HG03139 (cell line): ENCODE measurements around the gene CYP27B1.

Experiments
- ATAC-seq: cut with Tn5 transposase; IDR thresholded peaks from one replicate; pipeline ENCODE4 v1.9.1; 2021; ENCODE audit not compliant: unreplicated experiment

CYP27B1 gene, protein sequence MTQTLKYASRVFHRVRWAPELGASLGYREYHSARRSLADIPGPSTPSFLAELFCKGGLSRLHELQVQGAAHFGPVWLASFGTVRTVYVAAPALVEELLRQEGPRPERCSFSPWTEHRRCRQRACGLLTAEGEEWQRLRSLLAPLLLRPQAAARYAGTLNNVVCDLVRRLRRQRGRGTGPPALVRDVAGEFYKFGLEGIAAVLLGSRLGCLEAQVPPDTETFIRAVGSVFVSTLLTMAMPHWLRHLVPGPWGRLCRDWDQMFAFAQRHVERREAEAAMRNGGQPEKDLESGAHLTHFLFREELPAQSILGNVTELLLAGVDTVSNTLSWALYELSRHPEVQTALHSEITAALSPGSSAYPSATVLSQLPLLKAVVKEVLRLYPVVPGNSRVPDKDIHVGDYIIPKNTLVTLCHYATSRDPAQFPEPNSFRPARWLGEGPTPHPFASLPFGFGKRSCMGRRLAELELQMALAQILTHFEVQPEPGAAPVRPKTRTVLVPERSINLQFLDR

DNA sequence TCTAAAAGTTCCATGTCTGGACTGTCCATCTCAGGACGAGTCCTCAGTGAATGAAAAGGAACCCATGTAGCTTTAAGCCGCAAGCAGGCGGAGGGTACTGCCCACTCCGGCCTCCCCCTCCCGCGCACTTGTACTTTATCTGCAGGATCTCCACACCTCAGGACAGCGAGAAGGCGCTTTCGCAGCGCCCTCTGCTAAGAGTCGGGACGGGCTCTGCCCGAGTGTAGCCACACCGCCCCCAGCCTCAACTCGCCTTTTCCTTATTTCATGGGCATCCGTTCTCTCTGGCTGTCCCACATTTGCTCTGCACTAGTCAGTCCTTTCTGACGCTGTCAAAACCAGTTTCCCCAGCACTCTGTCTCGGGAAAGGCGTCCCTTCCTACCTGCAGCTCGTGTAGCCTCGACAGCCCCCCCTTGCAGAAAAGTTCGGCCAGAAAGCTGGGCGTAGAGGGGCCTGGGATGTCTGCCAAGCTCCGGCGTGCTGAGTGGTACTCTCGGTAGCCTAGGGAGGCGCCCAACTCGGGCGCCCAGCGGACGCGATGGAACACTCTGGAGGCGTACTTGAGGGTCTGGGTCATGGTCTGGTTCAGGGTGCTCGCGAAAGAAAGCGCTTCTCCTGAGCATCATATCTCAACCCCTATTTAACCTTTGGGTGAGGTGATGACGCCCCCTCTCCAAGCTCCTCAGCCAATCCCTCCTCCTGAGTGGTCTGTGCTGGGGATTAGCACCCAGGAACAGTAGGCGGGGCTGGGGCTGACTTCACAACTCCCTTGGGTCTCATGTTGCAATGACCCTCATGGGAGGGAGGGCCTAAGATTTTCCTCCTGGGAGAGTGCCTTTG is at the start of gene CYP27B1:
Gene CYP27B1 (minus strand): TSS at position 615 of the 841 bp plus-strand sequence. CDS start 37 bp downstream, at position 578.
- no peak for ATAC-seq

DNA sequence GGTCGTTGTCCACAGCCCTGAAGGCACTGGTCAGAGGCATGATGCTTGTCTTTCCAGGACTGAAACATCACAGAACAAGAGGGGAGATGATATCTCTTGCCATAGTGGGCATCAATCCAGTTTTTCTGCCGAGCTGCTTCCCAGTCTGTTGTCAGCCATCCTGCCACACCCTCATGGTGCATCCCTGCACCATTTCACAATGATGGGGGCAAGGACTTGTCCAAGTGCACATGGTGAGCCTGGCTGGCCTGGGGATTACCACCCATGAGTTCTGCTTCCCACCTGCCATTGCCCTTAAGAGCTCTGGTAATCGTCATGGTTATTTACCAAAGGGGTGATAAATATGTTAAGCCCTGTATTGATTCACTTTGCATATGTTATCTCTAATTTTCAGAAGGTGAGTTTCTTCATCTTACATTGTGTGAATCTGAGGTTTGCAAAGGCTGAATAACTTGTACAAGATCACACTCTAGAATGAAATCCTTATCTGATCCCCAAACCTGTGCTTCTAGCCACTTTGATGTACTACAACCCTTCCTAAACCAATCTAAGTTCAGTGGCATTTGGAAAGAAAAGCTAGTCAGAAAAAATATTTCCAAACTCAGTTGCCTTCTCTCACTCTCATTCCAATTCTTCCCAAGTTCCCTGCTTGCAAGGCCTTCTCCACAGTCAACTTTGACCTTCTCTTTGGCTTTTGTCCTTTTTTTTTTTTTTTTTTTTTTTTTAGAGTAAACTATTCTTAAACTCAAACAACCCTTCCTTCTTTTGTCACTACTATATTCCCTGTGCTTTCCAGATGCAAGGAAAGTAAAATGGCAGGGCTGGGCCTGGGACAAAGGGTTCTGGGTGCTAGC is 49.4 kb upstream of the CYP27B1 start:
- no peak for ATAC-seq

DNA sequence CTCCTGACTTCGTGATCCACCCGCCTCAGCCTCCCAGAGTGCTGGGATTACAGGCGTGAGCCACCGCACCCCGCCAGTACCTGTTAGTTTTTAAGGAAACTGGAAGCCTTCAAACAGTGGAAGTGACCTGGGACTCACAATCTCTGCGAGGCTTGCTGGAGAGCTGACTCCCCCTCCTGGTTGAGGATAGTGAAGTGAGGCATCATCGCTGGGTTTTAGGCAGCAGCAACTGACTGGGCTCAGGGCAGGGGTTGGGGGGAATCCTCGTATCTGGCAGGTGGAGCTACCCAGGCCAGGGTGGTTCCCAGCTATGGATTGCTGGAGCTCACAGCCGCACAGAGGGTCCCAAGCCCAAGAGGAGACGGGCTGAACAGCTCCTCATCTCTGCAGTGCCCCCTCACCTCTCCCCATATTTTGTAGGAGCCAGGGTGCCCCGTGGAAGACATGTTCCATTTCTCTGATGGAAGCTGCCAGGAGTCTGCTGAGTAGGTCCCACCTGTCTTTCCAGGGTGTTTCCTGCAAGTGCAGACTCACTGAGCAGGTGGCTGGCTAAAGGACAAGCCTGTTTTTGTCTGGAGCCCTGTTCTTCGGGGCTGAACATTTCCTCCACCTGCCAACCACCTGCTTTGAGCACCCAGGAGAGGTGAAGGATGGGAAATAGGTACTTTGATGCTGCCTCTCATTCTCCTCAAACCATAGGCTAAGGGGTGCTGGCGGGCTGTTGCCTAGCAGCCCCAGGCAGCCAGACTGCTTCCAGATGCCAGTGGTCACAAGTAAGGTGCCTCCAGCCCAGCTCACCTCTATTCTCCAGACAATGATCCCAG is 48.5 kb upstream of the CYP27B1 start:
- ATAC-seq = no peak

DNA sequence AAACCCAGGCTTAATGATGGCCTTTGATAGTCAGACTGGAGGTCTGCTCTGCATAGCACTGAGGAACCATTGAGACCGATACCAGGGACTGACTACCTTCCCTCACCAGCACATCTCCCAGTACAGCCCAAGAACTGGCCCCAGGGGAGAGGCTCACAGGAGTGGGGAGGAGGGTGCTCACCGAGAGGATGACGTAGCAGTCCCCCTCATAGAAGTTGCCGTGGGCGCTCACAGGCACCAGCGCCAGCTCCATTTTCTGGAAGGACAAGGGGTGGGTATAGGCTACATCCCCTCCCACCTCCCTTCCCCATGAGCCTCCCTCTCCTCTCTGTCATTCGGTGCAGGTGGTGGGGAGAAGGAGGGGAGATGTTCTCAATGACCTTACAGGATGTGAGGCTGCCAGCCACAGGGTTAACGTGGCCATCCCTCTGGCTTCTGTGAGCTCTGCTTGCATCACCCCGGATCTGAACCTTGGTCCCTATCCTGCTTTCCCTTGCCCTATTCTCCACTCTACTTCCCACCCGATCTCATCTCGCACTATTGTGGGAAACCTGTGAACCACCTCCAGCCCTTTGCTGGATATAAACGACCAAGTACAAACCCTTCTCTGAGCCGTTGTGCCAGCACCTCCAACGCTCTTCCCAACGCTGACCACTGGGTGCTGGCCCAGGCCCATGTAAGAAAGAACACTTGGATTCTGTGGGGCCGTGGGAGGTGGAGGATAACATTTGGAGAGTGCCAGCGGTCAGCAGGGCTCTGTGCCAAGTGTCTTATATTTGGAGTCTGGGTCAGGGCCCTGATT is 47.3 kb upstream of the CYP27B1 start:
- ATAC-seq = no peak

DNA sequence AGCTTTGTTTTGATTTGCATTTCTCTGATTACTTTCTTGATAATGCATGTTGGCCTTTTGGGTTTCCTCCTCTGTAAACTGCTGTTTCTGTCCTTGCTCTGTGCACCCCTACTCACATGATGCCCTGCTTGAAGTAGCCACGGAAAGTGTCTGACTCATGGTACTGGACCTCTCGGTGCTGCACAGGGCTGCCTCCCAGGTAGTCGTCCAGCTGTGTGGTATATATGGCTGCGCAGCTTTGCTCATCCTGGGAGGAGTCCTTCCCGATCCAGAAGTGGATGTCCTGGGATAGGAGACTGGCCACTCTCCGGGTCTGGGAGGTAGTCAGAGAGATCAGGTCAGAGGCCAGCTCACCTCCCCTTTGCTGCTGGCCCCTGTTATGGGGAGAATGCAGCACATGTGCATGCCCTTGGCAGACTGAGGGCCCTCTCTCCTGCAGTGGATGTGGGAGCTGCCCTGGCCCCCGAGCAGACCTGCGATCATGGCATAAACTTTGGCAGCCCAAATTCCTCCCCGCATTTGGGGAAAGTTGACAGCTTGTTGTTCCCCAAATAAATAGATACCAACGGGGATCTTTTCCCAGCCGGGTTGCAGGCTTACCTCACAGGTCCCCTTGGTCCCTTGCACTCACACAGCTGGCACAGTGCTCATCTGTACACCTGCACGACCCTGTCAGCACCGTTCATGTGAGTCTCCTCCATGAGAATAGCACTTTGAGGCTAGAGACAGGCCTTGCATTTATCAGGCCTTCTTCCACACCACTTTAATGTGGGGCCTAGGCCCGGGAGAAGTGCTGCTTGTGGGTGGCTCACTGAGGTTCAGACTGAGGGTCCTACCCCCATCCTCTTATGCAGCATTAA is 46.5 kb upstream of the CYP27B1 start:
- ATAC-seq = no peak

DNA sequence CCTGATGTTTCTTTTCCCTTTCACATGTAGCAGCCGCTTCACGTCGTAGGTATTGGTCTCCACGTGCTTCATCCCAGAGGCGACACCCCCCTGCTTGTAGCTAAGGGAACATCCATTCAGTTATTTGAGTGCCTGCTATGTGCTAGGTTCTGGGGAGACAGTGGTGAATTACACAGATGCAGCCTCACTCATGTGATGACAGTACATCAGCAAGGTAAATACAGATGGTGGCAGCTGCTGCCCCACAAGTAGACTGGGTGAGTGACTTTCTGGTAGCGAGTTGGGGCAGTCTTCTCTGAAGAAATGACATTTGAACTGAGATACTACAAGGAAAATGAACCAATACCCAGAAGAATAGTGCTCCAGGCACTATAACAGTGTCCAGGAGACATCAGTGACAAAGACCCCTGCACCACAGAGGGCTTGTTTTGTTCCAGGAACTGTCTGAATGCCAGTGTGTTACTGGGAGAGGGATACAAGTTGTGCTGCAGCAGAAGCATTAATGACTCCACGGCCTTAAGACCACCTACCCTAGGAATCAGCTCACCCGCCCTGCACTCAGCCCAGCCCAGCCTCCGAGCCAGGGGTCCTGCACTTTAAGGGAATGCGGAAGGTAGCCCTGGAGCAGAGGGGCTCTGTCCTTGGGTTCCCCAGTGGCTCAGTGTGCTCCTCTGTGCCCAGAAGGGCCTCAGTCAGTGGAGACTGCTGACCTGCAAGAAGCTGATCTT is 44.3 kb upstream of the CYP27B1 start:
- no peak for ATAC-seq

DNA sequence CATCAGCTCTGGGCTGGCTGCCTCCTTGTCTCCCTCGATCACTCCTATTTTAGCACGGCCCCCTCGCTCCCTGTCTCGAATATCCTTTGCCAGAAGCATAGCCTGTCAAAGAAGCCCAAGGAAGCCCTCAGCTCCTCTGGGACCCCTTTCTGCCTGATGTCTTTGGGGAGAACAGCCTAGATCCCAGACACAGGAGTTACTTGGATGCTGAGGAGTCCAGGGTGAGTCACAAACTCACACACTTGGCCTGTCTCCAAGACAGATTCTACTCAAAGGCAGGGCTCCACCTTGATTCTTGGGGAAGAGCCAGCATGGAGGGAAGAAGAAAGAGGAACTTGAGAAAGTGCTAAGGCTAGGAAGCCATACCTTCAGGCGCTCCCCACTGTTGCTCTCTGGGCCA is 43.6 kb upstream of the CYP27B1 start:
- ATAC-seq = no peak

DNA sequence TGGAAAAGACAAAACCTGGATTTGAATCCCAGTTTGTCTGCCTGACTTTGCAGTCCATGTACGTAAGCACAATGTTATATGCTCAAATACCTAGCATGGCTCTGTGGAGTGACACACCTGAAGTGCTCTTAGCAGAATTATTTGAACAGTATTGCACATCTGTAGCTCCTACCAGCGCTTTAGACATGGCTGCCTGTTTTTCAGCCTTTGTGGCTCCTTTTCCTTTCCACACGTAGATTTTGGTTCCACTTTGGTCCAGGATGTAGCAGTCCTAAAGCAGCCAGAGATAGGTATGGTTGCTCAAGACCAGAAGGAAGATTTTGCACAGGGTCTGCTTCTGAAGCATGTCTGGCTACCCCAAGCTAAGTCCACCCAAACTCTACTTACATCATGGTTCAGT is 42.5 kb upstream of the CYP27B1 start:
- no peak for ATAC-seq

DNA sequence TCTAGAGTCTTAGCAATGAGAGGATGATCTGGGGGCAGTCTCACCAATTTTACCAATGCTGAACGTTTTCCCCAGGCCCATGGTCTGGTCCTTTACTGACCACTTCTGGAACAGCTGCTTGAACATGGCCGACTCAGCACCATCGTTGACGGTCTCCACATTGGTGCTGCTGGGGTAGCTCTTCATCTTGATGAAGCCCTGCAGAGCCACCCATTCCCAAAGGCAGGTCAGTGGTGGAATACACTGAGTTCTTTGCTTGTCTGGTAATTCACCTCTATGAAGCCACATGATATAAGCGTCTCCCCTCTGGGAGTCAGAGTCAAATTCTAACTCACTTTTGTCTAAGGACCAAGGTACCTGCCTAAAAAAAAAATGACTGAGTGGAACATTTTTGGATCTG is 41.5 kb upstream of the CYP27B1 start:
- ATAC-seq = no peak

DNA sequence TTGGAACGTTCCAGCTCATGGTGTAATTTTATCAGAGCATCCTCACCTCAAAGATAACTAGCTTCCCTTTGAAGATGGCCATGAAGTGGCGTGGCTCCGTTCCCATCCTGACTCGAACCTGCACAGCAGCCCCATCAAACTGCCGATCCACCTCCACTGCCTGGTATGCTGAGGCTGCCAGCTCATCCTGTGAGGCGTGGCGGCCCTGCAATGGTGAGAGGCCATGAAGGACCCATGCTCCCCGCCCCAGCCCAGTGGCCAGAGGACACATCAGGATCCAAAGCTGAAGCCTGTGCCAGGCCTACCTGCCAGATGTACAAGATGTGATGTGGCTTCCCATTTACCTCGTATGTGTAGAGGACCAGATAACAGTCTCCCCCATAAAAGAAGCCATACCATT is 40.4 kb upstream of the CYP27B1 start:
- ATAC-seq = no peak

DNA sequence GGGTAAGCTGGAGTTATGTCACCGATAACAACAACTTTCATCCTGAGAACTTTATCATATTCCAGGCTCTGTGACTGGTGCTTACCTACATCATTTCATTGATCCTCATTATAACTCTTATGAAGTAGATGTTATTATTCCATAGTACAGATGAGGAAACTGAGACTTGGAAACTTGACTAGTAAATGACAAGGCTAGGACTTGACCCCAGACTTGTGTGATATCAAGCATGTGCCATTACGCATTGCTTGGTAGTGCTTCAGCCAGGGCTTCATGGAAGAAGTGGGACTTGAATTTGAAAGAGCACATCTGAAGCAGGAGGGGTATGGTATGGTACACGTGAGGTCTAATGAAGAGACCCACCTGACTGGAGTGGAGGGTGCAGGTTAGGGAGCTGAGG is 39.8 kb upstream of the CYP27B1 start:
- no peak for ATAC-seq

DNA sequence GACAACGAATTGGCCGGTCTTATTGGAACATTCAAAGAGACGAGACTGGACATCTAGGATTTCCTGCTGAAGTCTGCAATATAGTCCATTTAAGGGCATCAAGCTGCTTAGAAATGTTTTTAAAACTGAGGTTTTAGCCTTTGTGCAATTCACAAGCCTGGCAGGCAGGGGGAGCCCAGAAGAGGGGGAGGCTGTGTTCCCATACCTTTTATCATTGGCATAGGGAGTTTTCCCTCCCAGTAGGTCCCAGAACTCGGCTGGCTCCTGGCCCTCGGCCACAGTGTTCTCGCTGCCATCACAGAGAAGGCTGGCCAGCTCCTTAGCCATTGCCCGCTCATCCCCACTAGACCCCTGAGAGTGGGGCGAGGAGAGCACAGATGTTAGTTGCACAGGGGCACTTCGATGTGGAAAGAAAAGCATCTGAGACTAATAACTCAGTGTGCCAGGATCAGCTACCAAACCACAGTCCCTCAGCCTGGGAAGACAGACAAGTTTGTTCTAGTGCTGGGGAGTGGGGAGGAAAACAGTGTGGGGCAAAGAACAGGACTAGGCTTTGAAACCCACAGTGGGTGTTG is 36.5 kb upstream of the CYP27B1 start:
- no peak for ATAC-seq

DNA sequence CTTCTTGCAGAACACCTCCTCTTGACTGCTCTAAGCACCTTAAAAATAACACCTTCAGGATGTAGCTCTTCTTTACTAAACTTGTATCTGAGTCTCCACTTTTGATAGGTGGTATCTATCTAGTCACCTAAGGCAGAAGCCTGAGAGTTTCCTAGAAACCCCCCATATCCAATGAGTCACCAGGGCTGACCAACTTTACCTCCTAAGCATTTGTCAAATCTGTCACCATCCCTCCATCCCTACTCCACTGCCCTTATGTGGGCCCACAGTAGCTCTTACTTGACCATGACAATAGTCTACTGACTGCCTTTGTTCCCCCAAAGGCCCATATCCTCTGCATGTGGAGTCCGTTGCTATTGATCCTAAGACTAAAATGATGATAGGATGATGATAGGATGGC is 35.7 kb upstream of the CYP27B1 start:
- ATAC-seq = no peak

DNA sequence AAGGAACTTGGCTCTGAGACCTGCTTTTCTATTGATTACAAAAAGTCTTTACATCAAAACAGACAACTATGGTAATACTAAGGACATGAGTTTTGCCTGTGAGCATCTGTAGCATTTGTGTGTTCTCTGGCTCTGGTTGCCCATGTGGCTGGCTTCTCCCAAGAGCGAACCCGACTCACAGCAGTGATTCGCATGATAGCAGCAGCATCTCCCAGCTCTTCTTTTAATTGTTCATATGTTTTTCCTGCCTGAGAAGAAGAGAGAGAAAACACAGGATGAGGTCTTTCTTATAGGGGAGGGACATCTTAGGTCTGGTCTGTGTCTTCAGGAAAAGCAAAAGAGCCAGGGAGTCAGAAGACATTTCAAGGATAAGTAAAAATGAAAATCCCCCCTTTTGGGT is 34.1 kb upstream of the CYP27B1 start:
- no peak for ATAC-seq

DNA sequence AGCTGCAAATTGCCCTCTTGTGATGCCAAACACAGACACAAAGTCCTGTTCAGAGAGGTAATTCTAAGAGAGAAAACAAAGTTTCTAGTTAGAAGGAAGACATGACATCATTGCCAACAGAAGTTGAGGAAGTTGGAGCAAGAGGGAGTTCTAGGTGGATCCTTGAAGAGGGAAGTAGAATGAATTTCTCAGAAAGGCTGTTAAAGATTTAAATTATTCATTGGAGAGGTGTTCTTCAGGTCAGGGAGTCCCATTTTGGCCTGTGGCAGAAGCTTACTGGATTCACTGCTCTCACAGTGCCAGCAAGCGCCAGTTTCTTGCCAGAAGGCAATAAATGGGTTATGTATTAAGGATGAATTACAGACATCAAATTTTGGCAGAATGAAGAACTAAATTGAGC is 31.1 kb upstream of the CYP27B1 start:
- no peak for ATAC-seq

DNA sequence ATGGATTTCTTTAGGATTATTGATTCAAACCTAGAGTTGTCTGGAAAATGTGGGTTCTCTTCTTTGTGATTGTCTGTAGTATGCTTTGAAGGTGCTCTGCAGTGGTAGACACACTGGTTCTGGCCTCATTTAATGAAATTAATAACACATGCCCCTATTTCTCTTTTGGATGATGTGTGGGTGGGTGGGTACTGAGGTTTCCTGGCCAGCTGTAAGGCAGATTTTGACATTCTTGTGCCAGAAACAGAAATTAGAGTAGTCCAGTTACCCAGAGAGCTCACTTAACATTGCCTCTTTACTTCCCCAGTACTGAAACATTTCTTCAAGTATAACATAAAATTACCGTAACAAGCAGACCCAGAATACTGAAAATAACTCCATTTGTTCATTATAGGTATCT is 30.1 kb upstream of the CYP27B1 start:
- ATAC-seq = no peak

DNA sequence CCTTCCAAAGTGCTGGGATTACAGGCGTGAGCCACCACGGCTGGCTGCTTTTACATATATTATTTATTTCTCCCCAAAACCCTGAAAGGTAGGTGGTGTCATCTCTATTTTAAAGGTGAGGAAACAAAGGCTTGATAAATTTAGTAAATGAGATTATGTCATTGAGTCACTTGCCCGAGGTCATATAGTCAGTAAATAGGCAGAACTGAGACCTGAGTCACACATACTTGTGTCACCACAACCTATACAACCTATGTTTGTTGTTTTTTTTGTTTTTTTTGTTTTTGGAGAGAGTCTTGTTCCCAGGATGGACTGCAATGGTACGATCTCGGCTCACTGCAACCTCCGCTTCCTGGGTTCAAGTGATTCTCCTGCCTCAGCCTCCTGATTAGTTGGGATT is 28.5 kb upstream of the CYP27B1 start:
- ATAC-seq = no peak

DNA sequence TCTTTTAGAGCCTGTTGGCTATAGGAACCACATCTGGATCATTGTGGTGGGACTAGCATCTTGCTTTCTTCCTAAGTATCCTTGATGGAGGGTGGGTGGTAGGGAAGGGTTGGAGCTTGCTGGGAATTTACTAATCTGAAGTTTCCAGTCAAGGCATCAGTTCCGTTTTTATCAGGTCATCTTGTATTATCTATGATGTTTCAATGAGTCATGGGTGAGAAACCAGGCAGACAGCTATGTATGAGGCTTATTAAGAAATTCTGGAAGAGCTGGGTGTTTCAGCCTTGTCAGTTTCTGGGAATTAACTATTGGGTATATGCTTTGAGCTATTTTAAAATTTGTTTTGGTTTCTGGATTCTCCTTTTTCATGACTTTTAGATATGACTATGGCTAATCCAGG is 27.0 kb upstream of the CYP27B1 start:
- no peak for ATAC-seq
